ENCODE data around the gene CCL7. TPM values are rescaled to one million over a fixed set of nuclear protein-coding genes. Genes with fewer than 3 reads are reported as not detected.

CCL7 gene
- polyA plus RNA-seq, 1 donor from 2014 or later, result not detected

DNA sequence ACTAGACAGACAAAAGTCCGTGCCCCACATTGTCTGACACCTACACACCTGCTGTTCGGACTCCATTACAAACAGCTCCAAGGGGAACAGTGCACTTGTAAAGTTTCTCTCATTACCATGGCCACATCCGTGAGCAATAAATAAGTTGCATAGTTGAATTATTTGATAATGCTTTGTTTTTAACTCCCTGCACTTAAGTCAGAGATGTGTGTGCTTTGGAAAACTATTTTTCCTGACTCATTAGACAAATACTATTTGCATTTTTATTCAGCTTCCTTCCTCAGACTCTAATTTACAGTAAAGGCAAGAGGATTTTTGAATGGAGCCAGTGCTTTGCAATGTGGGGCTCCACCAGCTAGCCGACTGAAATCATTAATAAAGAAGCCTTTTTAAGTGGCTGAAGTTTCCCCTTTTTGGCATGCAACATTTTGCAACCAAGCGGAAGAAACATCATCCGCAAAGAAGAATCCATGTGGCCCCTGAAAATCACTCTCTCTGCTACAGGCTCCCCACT is 21.5 kb upstream of the CCL7 start:
- Histone ChIP-seq H3K9me3 (ENCODE audit: low read length) (no peaks in the 10 kb centered on the region), H3K36me3 (ENCODE audit: insufficient read depth, low read length) (no peaks in the 10 kb centered on the region), H3K27me3 (ENCODE audit: insufficient read depth, low read depth, low read length) (no peaks in the 10 kb centered on the region), H4K20me1 (ENCODE audit: insufficient read depth) (no peaks in the 10 kb centered on the region), H3F3A (ENCODE audit: insufficient read depth, low read length, poor library complexity, severe bottlenecking) (no peaks in the 10 kb centered on the region), H3K9me2 (ENCODE audit: insufficient read depth, low read length) (no peaks in the 10 kb centered on the region), H3K79me2 (replicated peaks; ENCODE audit: insufficient read depth, low read length) (no peaks in the 10 kb centered on the region), H3K4me3 (ENCODE audit: low read length) (no peak overlapping the region), H3K27ac (ENCODE audit: low read length) (no peak overlapping the region), H3K4me2 (ENCODE audit: low read length) (no peak overlapping the region), H2AFZ (ENCODE audit: low read depth, low read length) (no peak overlapping the region), H3K9ac (ENCODE audit: low read length) (no peak overlapping the region)
- TF ChIP-seq, protein P1, sequence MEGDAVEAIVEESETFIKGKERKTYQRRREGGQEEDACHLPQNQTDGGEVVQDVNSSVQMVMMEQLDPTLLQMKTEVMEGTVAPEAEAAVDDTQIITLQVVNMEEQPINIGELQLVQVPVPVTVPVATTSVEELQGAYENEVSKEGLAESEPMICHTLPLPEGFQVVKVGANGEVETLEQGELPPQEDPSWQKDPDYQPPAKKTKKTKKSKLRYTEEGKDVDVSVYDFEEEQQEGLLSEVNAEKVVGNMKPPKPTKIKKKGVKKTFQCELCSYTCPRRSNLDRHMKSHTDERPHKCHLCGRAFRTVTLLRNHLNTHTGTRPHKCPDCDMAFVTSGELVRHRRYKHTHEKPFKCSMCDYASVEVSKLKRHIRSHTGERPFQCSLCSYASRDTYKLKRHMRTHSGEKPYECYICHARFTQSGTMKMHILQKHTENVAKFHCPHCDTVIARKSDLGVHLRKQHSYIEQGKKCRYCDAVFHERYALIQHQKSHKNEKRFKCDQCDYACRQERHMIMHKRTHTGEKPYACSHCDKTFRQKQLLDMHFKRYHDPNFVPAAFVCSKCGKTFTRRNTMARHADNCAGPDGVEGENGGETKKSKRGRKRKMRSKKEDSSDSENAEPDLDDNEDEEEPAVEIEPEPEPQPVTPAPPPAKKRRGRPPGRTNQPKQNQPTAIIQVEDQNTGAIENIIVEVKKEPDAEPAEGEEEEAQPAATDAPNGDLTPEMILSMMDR (IDR thresholded peaks at IDR 0.05; ENCODE audit: poor library complexity, severe bottlenecking), result no peak
- TF ChIP-seq TAF1 (IDR thresholded peaks at IDR 0.05; ENCODE audit: low read depth), result no peak
- TF ChIP-seq, protein P2, sequence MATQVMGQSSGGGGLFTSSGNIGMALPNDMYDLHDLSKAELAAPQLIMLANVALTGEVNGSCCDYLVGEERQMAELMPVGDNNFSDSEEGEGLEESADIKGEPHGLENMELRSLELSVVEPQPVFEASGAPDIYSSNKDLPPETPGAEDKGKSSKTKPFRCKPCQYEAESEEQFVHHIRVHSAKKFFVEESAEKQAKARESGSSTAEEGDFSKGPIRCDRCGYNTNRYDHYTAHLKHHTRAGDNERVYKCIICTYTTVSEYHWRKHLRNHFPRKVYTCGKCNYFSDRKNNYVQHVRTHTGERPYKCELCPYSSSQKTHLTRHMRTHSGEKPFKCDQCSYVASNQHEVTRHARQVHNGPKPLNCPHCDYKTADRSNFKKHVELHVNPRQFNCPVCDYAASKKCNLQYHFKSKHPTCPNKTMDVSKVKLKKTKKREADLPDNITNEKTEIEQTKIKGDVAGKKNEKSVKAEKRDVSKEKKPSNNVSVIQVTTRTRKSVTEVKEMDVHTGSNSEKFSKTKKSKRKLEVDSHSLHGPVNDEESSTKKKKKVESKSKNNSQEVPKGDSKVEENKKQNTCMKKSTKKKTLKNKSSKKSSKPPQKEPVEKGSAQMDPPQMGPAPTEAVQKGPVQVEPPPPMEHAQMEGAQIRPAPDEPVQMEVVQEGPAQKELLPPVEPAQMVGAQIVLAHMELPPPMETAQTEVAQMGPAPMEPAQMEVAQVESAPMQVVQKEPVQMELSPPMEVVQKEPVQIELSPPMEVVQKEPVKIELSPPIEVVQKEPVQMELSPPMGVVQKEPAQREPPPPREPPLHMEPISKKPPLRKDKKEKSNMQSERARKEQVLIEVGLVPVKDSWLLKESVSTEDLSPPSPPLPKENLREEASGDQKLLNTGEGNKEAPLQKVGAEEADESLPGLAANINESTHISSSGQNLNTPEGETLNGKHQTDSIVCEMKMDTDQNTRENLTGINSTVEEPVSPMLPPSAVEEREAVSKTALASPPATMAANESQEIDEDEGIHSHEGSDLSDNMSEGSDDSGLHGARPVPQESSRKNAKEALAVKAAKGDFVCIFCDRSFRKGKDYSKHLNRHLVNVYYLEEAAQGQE (IDR thresholded peaks at IDR 0.05; ENCODE audit: borderline replicate concordance), result no peak
- no peak for TF ChIP-seq MXI1 (conservative IDR thresholded peaks at IDR 0.05; ENCODE audit: poor library complexity, severe bottlenecking)
- TF ChIP-seq EP300 (conservative IDR thresholded peaks at IDR 0.05; ENCODE audit: poor library complexity, severe bottlenecking), result no peak
- no peak for TF ChIP-seq SMC3 (conservative IDR thresholded peaks at IDR 0.05; ENCODE audit: poor library complexity)
- TF ChIP-seq EZH2 (IDR thresholded peaks at IDR 0.05; ENCODE audit: borderline replicate concordance, insufficient read depth, low read length, poor library complexity, severe bottlenecking), result no peak
- TF ChIP-seq RAD21 (conservative IDR thresholded peaks at IDR 0.05), result no peak

DNA sequence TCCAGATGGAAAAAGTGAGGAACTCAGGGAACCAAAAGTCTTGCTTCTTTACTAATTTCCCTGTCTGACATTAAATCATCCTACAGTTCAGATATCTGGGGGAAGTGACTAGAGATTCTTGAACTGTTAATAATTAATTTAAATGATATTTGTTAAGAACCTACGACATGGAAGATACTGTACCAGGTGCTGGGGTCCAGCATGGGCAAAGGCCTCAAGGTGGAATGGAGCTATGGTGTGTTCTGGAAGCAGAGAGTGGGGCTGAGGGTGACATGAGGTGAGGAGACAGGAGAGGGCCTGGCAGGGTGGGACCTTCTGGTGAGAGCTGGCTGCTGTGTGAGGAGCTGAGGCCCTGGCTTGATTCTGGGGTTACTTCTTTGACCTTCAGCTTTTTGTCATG is 21.0 kb upstream of the CCL7 start:
- Histone ChIP-seq H3K9me3 (ENCODE audit: low read length) (no peaks in the 10 kb centered on the region), H3K9ac (ENCODE audit: low read length) (no peak overlapping the region), H2AFZ (ENCODE audit: low read depth, low read length) (no peak overlapping the region), H3K27me3 (ENCODE audit: insufficient read depth, low read depth, low read length) (no peaks in the 10 kb centered on the region), H3K36me3 (ENCODE audit: insufficient read depth, low read length) (no peaks in the 10 kb centered on the region), H3K79me2 (replicated peaks; ENCODE audit: insufficient read depth, low read length) (no peaks in the 10 kb centered on the region), H3F3A (ENCODE audit: insufficient read depth, low read length, poor library complexity, severe bottlenecking) (no peaks in the 10 kb centered on the region), H3K4me3 (ENCODE audit: low read length) (no peak overlapping the region), H3K9me2 (ENCODE audit: insufficient read depth, low read length) (no peaks in the 10 kb centered on the region), H3K4me2 (ENCODE audit: low read length) (no peak overlapping the region), H3K27ac (ENCODE audit: low read length) (no peak overlapping the region), H4K20me1 (ENCODE audit: insufficient read depth) (no peaks in the 10 kb centered on the region)
- TF ChIP-seq, protein P1 (IDR thresholded peaks at IDR 0.05; ENCODE audit: poor library complexity, severe bottlenecking), result no peak
- TF ChIP-seq SMC3 (conservative IDR thresholded peaks at IDR 0.05; ENCODE audit: poor library complexity), result no peak
- TF ChIP-seq EZH2 (IDR thresholded peaks at IDR 0.05; ENCODE audit: borderline replicate concordance, insufficient read depth, low read length, poor library complexity, severe bottlenecking), result no peak
- no peak for TF ChIP-seq EP300 (conservative IDR thresholded peaks at IDR 0.05; ENCODE audit: poor library complexity, severe bottlenecking)
- TF ChIP-seq, protein P2 (IDR thresholded peaks at IDR 0.05; ENCODE audit: borderline replicate concordance), result no peak
- no peak for TF ChIP-seq POLR2AphosphoS5 (IDR thresholded peaks at IDR 0.05)
- no peak for TF ChIP-seq MXI1 (conservative IDR thresholded peaks at IDR 0.05; ENCODE audit: poor library complexity, severe bottlenecking)
- no peak for TF ChIP-seq RAD21 (conservative IDR thresholded peaks at IDR 0.05)
- no peak for TF ChIP-seq TAF1 (IDR thresholded peaks at IDR 0.05; ENCODE audit: low read depth)

All from neural cell (in vitro differentiated cells).